PFSK-1 (cell line): ENCODE measurements around the gene SYTL5. TPM values are rescaled to one million over a fixed set of nuclear protein-coding genes. Genes with fewer than 3 reads are reported as not detected.

ENCODE experiments used
- FOXP2 ChIP-seq: optimal IDR thresholded peaks from 2 replicates; pipeline ENCODE3; 2011; ENCODE audit warnings: borderline replicate concordance, control low read depth, inconsistent platforms; ENCODE audit not compliant: insufficient read depth; ENCODE audit errors: extremely low read length, extremely low read depth
- POLR2AphosphoS5 ChIP-seq: IDR thresholded peaks from 2 replicates; pipeline ENCODE4 v1.6.1; 2012; ENCODE audit warnings: low read depth, mild to moderate bottlenecking, control low read depth, low read length, moderate library complexity
- SIN3A ChIP-seq: IDR thresholded peaks from 2 replicates; pipeline ENCODE4 v1.6.1; 2012; ENCODE audit warnings: mild to moderate bottlenecking, low read length, moderate library complexity, borderline replicate concordance; ENCODE audit not compliant: insufficient read depth
- TAF1 ChIP-seq: IDR thresholded peaks from 2 replicates; pipeline ENCODE4 v1.6.1; 2012; ENCODE audit warnings: low read length, control low read depth, borderline replicate concordance; ENCODE audit not compliant: insufficient read depth
- polyA plus RNA-seq: library from polyadenylated mRNA; unstranded; fragments of >200 nt; gene quantifications from one replicate; pipeline ENCODE4 v1.2.1, GENCODE V29; 2012; ENCODE audit warnings: low read depth, missing spikeins; ENCODE audit not compliant: insufficient read length
- TF ChIP-seq, protein P1 (sequence below), 2 experiments: IDR thresholded peaks; 2 replicates each; pipeline versions ENCODE4 v1.6.1 to v1.8.0; 2011 to 2012; ENCODE audit warnings: low read depth in 2 of 2, low read length in 2 of 2, control low read depth in 1 of 2, inconsistent platforms in 1 of 2, mild to moderate bottlenecking in 1 of 2, moderate library complexity in 1 of 2; ENCODE audit not compliant: insufficient read depth in 1 of 2

SYTL5 gene
- polyA plus RNA-seq = not detected

DNA sequence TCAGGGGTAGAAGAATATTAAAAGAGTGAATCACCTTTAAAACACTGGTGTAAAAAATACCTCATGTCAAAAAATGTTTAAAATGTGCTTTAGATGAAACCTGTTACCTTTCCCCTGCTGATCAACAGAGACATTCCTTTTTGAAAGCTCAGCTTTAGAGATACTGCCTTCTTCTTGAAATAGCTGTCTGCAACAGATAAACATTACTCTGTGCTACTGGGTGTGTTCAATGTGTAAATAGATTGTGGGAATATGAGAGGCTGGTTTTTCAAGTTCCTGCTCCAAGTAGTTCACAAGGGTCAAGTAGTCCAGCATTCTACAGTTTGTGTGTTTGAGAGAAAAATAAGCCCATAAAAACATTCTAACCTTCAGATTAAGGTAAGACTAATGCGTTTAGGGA, at the start of gene SYTL5:
Gene SYTL5 (plus strand): TSS at position 263 of the 400 bp plus-strand sequence. CDS start 27,337 bp downstream, outside the sequence.
- no peak for TF ChIP-seq TAF1
- TF ChIP-seq POLR2AphosphoS5 = no peak

DNA sequence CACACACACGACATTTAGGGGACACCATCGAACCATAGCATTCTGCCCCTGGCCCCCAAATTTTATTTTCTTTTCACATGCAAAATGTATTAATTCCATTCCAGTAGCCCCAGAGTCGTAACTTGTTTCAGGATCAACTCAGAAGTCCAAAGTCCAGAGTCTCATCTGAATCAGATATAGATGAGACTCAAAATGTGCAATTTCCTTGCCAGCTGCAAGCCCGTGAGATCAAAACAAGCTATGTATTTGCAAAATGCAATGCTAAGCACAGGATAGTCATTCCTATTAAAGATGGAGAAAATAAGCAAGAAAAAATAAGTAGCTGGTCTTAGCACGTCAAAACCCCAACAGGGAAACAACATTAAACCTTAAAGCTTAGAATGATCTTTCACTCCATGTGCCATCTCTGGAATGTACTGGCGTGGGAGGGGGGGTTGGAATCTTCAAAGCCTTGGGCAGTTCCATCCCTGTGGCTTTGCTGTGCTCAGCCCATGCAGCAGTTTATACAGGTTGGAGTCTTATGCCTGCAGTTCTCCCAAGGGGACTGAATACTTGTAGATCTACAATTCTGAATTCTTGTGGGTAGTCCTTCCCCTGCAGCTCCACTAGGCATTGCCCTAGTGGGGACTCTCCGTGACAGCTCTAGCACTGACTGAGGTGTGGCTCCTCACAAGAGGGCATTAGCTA, 47.7 kb upstream of the SYTL5 start:
- TF ChIP-seq, protein P1, sequence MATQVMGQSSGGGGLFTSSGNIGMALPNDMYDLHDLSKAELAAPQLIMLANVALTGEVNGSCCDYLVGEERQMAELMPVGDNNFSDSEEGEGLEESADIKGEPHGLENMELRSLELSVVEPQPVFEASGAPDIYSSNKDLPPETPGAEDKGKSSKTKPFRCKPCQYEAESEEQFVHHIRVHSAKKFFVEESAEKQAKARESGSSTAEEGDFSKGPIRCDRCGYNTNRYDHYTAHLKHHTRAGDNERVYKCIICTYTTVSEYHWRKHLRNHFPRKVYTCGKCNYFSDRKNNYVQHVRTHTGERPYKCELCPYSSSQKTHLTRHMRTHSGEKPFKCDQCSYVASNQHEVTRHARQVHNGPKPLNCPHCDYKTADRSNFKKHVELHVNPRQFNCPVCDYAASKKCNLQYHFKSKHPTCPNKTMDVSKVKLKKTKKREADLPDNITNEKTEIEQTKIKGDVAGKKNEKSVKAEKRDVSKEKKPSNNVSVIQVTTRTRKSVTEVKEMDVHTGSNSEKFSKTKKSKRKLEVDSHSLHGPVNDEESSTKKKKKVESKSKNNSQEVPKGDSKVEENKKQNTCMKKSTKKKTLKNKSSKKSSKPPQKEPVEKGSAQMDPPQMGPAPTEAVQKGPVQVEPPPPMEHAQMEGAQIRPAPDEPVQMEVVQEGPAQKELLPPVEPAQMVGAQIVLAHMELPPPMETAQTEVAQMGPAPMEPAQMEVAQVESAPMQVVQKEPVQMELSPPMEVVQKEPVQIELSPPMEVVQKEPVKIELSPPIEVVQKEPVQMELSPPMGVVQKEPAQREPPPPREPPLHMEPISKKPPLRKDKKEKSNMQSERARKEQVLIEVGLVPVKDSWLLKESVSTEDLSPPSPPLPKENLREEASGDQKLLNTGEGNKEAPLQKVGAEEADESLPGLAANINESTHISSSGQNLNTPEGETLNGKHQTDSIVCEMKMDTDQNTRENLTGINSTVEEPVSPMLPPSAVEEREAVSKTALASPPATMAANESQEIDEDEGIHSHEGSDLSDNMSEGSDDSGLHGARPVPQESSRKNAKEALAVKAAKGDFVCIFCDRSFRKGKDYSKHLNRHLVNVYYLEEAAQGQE (IDR thresholded peaks at IDR 0.05; ENCODE audit: insufficient read depth in 1 of 2, low read depth in 2 of 2, low read length in 2 of 2) = no peak
- TF ChIP-seq TAF1 (no peak), POLR2AphosphoS5 (no peak), FOXP2 (no peak), SIN3A (no peak)

DNA sequence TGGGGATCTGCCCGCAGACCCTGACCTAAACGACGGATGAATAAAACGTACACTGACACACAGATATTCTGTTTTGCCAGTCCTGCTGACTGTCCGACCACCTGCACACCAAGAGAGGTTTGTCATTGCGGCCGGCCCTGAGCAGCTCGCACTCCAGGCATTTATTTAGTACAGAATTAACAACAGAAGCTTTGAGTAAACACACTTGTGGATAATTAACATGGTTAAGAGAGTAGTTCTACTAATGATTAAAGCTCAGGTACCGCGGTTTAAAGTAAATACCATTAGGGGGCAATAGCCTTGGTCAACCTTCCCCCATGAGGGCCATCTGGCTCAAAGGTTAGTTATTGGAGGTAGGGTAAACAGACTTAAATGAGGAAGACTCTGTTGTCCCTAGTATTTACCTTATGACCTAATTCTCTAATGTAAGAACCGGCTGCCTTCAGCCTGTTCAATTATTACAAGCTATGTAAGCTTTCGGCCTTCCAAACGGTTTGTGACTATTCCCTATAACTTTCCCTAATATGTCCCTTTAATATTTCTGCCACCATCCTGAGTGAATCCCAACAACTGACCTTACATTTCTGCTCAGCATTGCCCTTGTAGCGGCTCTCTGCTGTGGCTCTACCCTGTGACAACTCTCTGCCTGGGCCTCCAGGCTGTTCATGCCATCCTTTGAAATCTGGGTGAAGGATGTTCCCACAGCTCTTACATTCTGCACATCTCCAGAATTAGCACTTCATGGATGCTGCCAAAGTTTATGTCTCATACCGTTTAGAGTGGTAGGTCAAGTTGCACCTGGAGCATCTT, 46.9 kb upstream of the SYTL5 start:
- no peak for TF ChIP-seq SIN3A
- no peak for TF ChIP-seq POLR2AphosphoS5
- no peak for TF ChIP-seq TAF1
- TF ChIP-seq, protein P1 (IDR thresholded peaks at IDR 0.05; ENCODE audit: insufficient read depth in 1 of 2, low read depth in 2 of 2, low read length in 2 of 2) = no peak
- no peak for TF ChIP-seq FOXP2

DNA sequence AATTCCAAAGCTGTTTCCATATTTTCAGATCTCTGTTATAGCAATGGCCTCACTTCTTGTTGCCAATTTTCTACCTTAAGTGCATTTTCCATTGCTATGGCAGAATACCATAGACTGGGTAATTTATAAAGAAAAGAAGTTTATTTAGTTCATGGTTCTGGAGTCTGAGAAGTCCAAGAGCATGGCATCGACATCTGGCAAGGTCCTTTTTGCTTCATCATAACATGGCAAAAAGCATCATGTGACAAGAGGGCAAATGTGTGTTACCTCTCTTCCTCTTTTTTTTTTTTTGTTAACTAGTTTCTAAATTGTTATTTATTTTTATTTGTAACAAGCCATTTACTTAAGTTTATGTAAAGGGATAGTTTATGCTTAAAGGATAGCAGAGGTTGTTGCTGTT, 45.2 kb upstream of the SYTL5 start:
- no peak for TF ChIP-seq FOXP2
- TF ChIP-seq POLR2AphosphoS5 = no peak
- TF ChIP-seq, protein P1 (IDR thresholded peaks at IDR 0.05; ENCODE audit: insufficient read depth in 1 of 2, low read depth in 2 of 2, low read length in 2 of 2) = no peak
- TF ChIP-seq TAF1 = no peak
- TF ChIP-seq SIN3A = no peak

DNA sequence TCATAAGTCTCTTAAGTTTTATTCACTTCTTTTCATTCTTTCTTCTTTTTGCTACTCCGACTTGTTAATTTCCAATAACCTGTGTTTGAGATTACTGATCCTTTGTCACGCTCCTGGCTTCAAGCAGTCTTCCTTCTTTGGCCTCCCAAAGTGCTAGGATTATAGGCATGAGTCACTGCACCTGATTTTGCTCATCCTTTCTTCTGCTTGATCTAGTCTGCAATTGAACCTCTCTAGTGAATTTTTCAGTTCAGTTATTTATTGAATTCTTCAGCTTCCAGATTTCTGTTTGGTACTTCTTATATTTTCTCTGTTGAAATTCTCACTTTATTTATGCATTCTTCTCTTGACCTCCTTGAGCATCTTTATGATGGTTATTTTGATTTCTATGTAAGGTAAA, 38.6 kb upstream of the SYTL5 start:
- TF ChIP-seq POLR2AphosphoS5 (no peak), FOXP2 (no peak), TAF1 (no peak), SIN3A (no peak)
- TF ChIP-seq, protein P1 (IDR thresholded peaks at IDR 0.05; ENCODE audit: insufficient read depth in 1 of 2, low read depth in 2 of 2, low read length in 2 of 2) = no peak
